NCI-H2029 (cell line): ENCODE results near the gene MLF2.

ENCODE experiments used
- DNase-seq: peaks from one replicate; lab custom pipeline; 2025; lab: John Stamatoyannopoulos, UW

Gene MLF2

GRCh38 chr12:6778217-6778573 is 25.3 kb upstream of the MLF2 start:
- DNase-seq: no peak

GRCh38 chr12:6777386-6777785 is 24.4 kb upstream of the MLF2 start:
- DNase-seq: no peak

DNA sequence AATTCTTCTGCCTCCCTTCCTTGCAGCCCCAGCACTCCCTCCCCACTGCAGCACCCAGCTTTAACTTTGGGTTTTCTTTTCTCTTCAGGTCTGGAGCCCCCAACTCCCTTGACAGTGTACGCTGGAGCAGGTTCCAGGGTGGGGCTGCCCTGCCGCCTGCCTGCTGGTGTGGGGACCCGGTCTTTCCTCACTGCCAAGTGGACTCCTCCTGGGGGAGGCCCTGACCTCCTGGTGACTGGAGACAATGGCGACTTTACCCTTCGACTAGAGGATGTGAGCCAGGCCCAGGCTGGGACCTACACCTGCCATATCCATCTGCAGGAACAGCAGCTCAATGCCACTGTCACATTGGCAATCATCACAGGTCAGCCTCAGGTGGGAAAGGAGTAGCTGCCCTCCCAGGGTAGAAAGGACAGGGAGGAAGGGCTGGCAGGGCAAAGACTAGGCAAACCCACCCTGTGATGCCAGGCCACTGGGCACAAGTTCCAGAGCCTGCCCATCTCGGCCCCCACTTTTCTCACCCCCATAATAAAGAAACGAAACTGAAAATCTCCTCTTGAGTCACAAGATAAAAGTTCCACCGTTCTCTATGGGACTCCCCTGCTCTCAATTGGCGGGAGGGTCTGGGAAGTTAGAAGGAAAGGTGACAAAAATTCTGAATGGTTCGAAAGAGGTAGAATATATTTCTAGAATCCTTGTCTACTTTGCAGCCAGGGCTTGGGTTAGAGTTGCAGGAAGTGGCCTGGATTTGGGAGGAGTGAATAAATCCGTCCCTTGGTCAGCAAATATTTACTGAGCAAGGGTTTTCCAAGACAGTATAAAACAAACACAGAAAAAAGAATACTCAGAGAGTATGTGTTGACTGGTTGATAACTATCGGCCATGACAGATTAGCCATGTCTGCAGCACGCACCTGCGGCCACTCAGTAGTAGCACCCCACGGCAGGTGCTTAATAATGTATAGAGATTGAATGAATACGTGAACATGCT is 22.5 kb upstream of the MLF2 start:
- no peak for DNase-seq

GRCh38 chr12:6774499-6775062 is 21.6 kb upstream of the MLF2 start:
- no peak for DNase-seq

- no peak for DNase-seq
Observed at GRCh38 chr12:6773590-6774351, 20.8 kb upstream of the MLF2 start.

GRCh38 chr12:6772726-6773589 is 20.0 kb upstream of the MLF2 start:
- no peak for DNase-seq

- no peak for DNase-seq
Observed at GRCh38 chr12:6772331-6772695, 19.4 kb upstream of the MLF2 start, which contains the start of gene LAG3. TSS of gene LAG3 (plus strand) at chr12:6772520. CDS start at chr12:6772853, 333 bp downstream.

DNA sequence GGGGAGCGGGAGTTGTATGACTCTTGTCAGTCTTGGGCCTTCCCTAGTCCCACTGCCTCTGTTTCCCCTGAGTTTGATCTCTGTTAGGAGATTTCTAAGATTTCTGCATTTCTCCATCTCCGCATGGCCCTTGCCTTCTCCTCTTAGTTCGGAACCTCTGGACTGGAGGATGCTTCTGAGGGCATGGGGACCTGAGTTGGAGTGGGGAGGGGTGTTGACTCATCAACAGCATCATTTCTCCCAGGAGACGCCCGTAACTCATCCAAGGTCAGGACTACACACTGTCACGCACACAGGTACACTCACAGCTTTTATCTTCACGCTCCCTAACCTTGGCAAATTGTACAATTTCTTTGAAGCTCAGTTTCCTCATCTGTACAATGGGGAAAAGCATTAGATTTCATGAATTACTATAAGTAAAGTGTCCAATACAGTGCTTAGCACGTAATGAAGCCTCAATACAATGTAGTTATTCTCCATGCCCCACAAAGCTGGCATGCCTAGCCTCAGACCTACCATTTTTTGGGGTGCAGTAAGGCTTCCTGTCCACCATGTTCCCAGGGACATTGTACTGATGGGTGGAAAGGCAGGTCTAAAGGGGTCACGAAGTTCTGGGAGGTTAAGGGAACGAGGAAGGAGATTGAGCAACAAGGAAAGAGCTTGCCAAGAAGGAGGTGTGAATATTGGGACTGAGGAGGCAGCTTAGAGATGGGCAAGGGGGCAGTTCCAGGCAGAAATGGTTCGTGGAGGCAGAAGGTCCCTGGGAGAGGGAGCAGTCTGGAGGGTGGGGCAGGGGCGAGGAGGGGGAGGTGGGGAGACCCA is 18.8 kb upstream of the MLF2 start:
- DNase-seq: no peak

DNA sequence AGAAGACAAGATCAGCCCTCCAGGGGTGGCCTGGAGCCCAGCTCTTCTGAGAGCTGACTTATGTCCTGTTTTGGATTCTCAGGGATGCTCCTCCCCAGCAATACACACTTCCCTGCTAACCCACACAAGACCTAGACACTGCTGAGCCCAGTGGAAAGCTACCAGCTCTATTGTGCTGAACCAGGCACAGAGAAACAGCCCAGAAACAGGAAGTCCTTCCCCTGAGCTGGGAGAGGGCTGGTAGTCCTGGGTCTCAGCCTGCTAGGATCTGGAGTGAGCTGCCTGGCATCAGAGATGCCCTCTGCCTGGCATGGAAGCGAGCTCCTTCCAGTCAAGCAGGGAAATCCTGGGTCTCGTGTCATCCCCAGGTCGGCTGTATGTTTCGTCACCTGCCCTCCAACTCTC is 18.2 kb upstream of the MLF2 start:
- DNase-seq: no peak

DNA sequence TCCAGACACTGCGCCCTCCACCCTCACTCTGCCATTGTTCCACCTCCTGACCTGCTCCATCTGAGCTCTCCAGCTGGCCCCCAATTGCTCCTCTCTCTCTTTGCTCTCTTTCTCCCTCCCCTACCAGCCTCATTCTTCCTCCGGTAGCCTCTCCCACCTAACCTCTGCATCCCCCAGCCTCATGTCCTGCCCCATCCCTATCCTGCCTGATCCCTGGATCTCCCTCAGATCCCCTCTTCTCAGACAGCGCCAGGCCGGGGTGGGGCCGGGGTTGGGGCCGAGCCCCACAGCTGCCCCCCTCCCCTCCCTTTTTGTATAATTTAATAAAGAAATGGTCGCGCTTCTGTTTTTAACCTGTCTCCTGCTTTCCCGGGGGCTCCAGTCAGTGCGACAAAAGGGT is 17.7 kb upstream of the MLF2 start:
- DNase-seq: no peak

DNA sequence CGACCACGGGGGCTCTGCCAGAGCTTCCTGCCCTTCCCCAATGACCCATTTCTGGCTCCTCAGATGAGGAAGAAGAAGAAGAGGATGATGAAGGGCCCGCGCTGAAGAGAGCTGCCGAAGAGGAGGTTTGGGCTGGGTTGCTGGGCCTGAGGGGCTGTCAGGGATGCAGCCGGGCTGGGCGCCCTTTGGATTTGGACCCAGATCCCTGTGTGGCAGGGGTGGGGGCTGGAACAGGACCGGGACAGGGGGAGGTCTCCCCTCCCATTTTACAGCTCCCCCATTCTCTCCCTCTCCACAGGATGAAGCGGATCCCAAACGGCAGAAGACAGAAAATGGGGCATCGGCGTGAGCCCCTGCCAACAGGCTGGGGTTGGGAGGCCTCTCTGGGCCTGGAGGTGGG is 17.2 kb upstream of the MLF2 start:
- no peak for DNase-seq

GRCh38 chr12:6769666-6770065 is 16.7 kb upstream of the MLF2 start:
- DNase-seq: no peak

DNA sequence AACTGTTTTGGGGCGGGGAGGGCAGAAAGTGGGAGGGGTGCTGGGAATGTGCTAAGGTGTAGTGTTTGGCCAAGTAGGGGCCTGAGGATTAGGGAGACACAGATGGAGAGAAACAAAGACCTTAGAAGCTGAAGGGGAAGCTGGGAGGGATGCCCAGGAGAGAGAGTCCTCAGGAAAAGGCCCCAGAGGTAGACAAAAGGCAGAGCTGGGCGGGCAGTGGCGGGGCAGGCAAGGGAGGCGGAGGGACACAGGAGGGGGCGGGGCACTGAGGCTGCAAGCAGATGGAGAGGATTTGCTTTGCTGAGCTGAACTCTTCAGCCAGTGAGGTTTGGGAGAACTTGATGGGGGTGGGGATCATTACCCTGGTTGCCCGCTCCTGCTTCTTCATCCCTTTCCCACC is 16.0 kb upstream of the MLF2 start:
- DNase-seq: no peak

GRCh38 chr12:6768437-6768914 is 15.5 kb upstream of the MLF2 start:
- no peak for DNase-seq

DNA sequence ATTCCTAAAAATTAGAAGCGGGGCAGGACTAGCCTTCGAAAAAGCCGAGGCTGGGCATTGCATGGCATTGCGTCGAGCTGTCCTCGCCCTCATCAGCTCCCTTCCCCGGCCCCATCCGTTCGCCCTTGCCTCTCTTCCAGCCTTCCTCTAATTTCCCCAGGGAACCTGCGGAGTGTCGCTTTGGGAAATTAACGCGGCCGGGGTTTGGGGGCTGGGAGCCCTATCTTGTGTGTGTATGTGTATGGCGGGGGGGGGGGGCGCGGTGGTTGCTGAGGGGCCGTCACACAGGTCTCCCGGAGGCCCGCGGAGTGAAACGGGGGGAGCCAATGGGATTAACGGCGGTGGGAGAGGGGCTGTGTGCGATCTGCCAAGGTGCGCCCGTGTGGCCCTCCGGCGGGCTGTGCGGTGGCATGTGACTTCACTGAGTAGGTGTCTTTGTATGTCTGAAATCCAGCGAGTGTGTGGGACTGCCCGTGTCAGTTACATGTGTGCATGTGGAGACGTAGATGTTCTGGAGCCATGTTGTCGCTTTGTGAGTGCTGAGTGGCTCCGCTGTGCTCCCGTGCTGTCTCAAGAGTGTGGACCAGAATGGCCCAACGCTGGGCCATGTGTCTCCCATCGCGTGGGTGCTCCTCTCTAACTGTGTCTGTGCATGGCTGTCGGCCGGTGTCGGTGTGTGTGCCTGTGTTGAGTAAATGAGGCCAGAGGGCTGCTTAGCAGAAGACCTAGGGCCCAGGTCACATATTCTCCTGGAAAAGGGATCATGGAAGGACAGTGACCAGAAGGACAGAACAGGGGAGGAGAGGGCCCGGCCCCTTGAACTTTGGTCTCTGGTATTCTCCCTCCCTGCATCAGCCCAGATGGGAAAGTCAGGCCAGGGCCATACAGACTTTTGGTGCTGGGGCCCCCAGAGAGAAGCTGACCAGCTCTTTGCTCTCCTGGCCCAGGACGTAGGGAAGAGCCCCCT is 14.7 kb upstream of the MLF2 start:
- DNase-seq: no peak

DNA sequence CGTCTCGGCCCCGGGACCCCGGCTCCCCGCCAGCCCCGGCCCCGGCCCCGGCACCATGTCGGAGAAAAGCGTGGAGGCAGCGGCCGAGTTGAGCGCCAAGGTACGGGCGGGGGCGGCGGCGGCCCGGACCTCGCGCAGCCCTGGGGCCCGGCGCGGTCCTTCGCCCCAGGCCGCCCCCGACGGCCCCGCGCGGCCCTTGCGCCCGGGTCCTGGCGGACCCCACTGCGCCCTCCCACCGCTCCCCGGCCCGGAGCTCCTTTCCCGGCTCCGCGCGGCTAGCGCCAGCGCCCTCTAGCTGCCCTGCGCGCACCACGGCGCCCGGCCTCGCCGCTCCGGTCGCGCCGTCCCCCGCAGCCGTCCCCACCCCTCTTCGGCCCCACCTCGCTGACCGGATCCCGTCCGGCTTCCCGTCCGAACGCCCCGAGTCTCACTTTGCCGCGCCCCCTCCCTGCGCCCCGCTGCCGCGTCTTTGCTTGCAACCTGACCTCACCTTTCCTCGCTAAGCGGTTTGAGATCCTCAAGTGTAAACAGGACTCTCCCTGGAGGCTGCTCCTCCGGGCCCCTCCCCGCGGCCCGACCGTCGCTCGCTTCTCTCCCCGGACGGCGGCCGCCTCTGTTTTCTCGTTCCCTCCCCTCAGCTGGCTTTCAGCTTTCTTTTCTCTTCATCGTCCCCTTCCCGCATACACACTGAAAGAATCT is 13.9 kb upstream of the MLF2 start:
- peak; percentile 65 for DNase-seq

GRCh38 chr12:6765634-6766581 is 13.0 kb upstream of the MLF2 start, which contains the start of gene PTMS:
TSS of gene PTMS (plus strand) at chr12:6766363. CDS start at chr12:6766706, 343 bp downstream.
- DNase-seq: peak; percentile 82
